Adipocyte (in vitro differentiated cells): ENCODE results near the gene SORBS1.
A peak's percentile ranks its signal among the peaks of the same experiment; 100 is the strongest.

Source experiments
- DNase-seq: peaks from one replicate; pipeline ENCODE4 v3.0.0-alpha.2; 2015; ENCODE audit warnings: low read depth
- H3K27me3 ChIP-seq: replicated peaks from 2 replicates; pipeline ENCODE4 v1.7.0; 2013; ENCODE audit warnings: mild to moderate bottlenecking, low read length, moderate library complexity; ENCODE audit not compliant: control insufficient read depth, insufficient read depth
- H3K36me3 ChIP-seq: 2 replicates; pipeline ENCODE4 v1.7.0; 2013; ENCODE audit warnings: low read length, mild to moderate bottlenecking, moderate library complexity; ENCODE audit not compliant: control insufficient read depth, insufficient read depth, severe bottlenecking
- H3K4me1 ChIP-seq: 2 replicates; pipeline ENCODE4 v1.7.0; 2013; ENCODE audit warnings: mild to moderate bottlenecking, low read length, moderate library complexity; ENCODE audit not compliant: control insufficient read depth, insufficient read depth
- H3K4me3 ChIP-seq: 2 replicates; pipeline ENCODE4 v1.7.0; 2013; ENCODE audit warnings: mild to moderate bottlenecking, low read length, moderate library complexity
- H3K9ac ChIP-seq: 2 replicates; pipeline ENCODE4 v1.7.0; 2013; ENCODE audit warnings: mild to moderate bottlenecking, low read length, moderate library complexity
- H3K9me3 ChIP-seq: 2 replicates; pipeline ENCODE4 v1.7.0; 2013; ENCODE audit warnings: mild to moderate bottlenecking, low read length, moderate library complexity; ENCODE audit not compliant: control insufficient read depth

The SORBS1 gene

GRCh38 chr10:95454356-95454755 lies 106.8 kb downstream of the SORBS1 start:
- H3K36me3 ChIP-seq, result peaks cover 2% of the 10 kb centered on the region
- no peak overlapping the region for H3K4me3 ChIP-seq
- no peaks in the 10 kb centered on the region for H3K9me3 ChIP-seq
- H3K9ac ChIP-seq, result no peak overlapping the region
- peaks cover 3% of the 10 kb centered on the region for H3K27me3 ChIP-seq
- peaks cover 4% of the 10 kb centered on the region for H3K4me1 ChIP-seq
- no peak for DNase-seq

GRCh38 chr10:95451568-95452524 lies 109.3 kb downstream of the SORBS1 start:
- Histone ChIP-seq H3K4me1 (peaks cover 8% of the 10 kb centered on the region), H3K9me3 (no peaks in the 10 kb centered on the region), H3K9ac (no peak overlapping the region), H3K4me3 (no peak overlapping the region), H3K36me3 (peaks cover 2% of the 10 kb centered on the region), H3K27me3 (peaks cover 3% of the 10 kb centered on the region)
- DNase-seq, result no peak

- Histone ChIP-seq H3K27me3 (peaks cover 3% of the 10 kb centered on the region), H3K4me3 (no peak overlapping the region), H3K9me3 (no peaks in the 10 kb centered on the region), H3K4me1 (peaks cover 10% of the 10 kb centered on the region), H3K9ac (no peak overlapping the region), H3K36me3 (peaks cover 2% of the 10 kb centered on the region)
- DNase-seq, result no peak
These were observed 110.0 kb downstream of the SORBS1 start for GRCh38 chr10:95451150-95451549.

GRCh38 chr10:95450188-95450587 lies 111.0 kb downstream of the SORBS1 start:
- no peak for DNase-seq
- Histone ChIP-seq H3K4me1 (peaks cover 19% of the 10 kb centered on the region), H3K27me3 (peaks cover 3% of the 10 kb centered on the region), H3K4me3 (no peak overlapping the region), H3K36me3 (peaks cover 2% of the 10 kb centered on the region), H3K9ac (no peak overlapping the region), H3K9me3 (no peaks in the 10 kb centered on the region)

- Histone ChIP-seq H3K9ac (no peak overlapping the region), H3K4me1 (peaks cover 26% of the 10 kb centered on the region), H3K27me3 (no peaks in the 10 kb centered on the region), H3K9me3 (no peaks in the 10 kb centered on the region), H3K4me3 (no peak overlapping the region), H3K36me3 (no peaks in the 10 kb centered on the region)
- DNase-seq, result no peak
These were observed 113.5 kb downstream of the SORBS1 start for GRCh38 chr10:95447685-95448084.

GRCh38 chr10:95445837-95446486 lies 115.2 kb downstream of the SORBS1 start:
- no peaks in the 10 kb centered on the region for H3K9me3 ChIP-seq
- H3K9ac ChIP-seq, result peak overlapping the region; percentile 4
- H3K36me3 ChIP-seq, result no peaks in the 10 kb centered on the region
- H3K4me1 ChIP-seq, result peaks cover 26% of the 10 kb centered on the region
- H3K4me3 ChIP-seq, result peak overlapping the region; percentile 51
- peak; percentile 69 for DNase-seq
- H3K27me3 ChIP-seq, result no peaks in the 10 kb centered on the region

GRCh38 chr10:95445223-95445836 lies 115.8 kb downstream of the SORBS1 start:
- H3K4me1 ChIP-seq, result peaks cover 26% of the 10 kb centered on the region
- DNase-seq, result peak; percentile 46

GRCh38 chr10:95444792-95445191 lies 116.4 kb downstream of the SORBS1 start:
- peaks cover 26% of the 10 kb centered on the region for H3K4me1 ChIP-seq
- H3K9ac ChIP-seq, result no peak overlapping the region
- no peaks in the 10 kb centered on the region for H3K9me3 ChIP-seq
- DNase-seq, result no peak
- H3K4me3 ChIP-seq, result no peak overlapping the region
- no peaks in the 10 kb centered on the region for H3K36me3 ChIP-seq
- no peaks in the 10 kb centered on the region for H3K27me3 ChIP-seq

More at GRCh38 chr10:95445223-95445836, 115.8 kb downstream of the SORBS1 start:
- H3K36me3 ChIP-seq, result no peaks in the 10 kb centered on the region
- no peaks in the 10 kb centered on the region for H3K27me3 ChIP-seq
- H3K4me3 ChIP-seq, result peak overlapping the region; percentile 51
- H3K9ac ChIP-seq, result peak overlapping the region; percentile 4
- no peaks in the 10 kb centered on the region for H3K9me3 ChIP-seq

GRCh38 chr10:95443636-95444035 lies 117.5 kb downstream of the SORBS1 start:
- Histone ChIP-seq H3K4me1 (peaks cover 26% of the 10 kb centered on the region), H3K4me3 (no peak overlapping the region), H3K27me3 (no peaks in the 10 kb centered on the region), H3K36me3 (no peaks in the 10 kb centered on the region), H3K9ac (no peak overlapping the region), H3K9me3 (no peaks in the 10 kb centered on the region)
- DNase-seq, result no peak

GRCh38 chr10:95442341-95442740 lies 118.8 kb downstream of the SORBS1 start:
- Histone ChIP-seq H3K36me3 (peaks cover 2% of the 10 kb centered on the region), H3K27me3 (no peaks in the 10 kb centered on the region), H3K4me3 (no peak overlapping the region), H3K9ac (no peak overlapping the region), H3K4me1 (peaks cover 18% of the 10 kb centered on the region), H3K9me3 (no peaks in the 10 kb centered on the region)
- DNase-seq, result no peak

GRCh38 chr10:95441547-95441923 lies 119.6 kb downstream of the SORBS1 start:
- peaks cover 18% of the 10 kb centered on the region for H3K4me1 ChIP-seq
- H3K4me3 ChIP-seq, result no peak overlapping the region
- no peak for DNase-seq
- H3K9me3 ChIP-seq, result no peaks in the 10 kb centered on the region
- H3K36me3 ChIP-seq, result peaks cover 7% of the 10 kb centered on the region
- no peaks in the 10 kb centered on the region for H3K27me3 ChIP-seq
- H3K9ac ChIP-seq, result no peak overlapping the region
